Omental fat pad (tissue), 4 donors: ENCODE measurements around the gene CCT7. TPM values are rescaled to one million over a fixed set of nuclear protein-coding genes. Genes with fewer than 3 reads are reported as not detected.
"Not testable (repeated sequence)": the region's sequence is repeated elsewhere in the genome, so short reads cannot be mapped to it uniquely, and the experiment has no call there.

ENCODE experiments used
- ATAC-seq: fragments of 150-250 bp; one replicate; pipeline ENCODE4 v1.9.1; 2016; ENCODE audit warnings: mild to moderate bottlenecking, moderate library complexity; ENCODE audit not compliant: low FRiP score
- DNase-seq: peaks from one replicate; pipeline ENCODE4 v3.0.0-alpha.2; 2019; ENCODE audit warnings: low spot score
- CTCF ChIP-seq, 3 donors: fragments of 450-650 bp; IDR thresholded peaks; one replicate each; pipeline ENCODE4 v1.5.1; 2016 to 2017; ENCODE audit warnings: antibody characterized with exemption in 3 of 3, mild to moderate bottlenecking in 3 of 3, moderate library complexity in 2 of 3
- total RNA-seq, 4 donors: library from RNA; depleted of rRNA; stranded (reverse); fragments of >200 nt; gene quantifications; one replicate each; pipeline ENCODE4 v1.1.0, GENCODE V29; 2016

CCT7 gene
- 100 to 1,000 TPM; 187 to 208 (median 202) TPM for total RNA-seq

- no peak for TF ChIP-seq CTCF (IDR thresholded peaks at IDR 0.05)
- ATAC-seq (peak; percentile 75), DNase-seq (peak; percentile 59)
These were observed at the start of gene CCT7 for GRCh38 chr2:73233932-73234832. Gene CCT7 (plus strand): TSS chr2:73234308. CDS start chr2:73234379, 71 bp downstream.

DNA sequence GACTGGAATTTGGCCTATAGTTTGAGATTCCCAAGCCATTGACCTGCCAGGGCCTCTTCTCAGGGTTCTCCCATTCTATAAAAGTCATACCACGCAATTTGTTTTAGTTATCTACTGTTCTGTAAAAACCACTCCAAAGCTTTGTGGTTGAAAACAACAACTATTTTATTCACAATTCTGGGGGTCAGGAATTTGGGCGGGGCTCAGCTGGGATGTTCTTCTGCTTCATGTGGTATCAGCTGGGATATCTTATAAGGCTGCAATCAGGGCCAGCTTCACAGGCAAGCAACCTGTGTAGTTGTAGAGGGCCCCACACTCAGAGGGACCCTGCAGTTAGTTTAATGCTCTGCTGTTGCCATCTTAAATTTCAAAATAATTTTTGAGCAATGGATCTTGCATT, 48.1 kb upstream of the CCT7 start:
- no peak for TF ChIP-seq CTCF (IDR thresholded peaks at IDR 0.05)
- DNase-seq (no peak), ATAC-seq (no peak)

DNA sequence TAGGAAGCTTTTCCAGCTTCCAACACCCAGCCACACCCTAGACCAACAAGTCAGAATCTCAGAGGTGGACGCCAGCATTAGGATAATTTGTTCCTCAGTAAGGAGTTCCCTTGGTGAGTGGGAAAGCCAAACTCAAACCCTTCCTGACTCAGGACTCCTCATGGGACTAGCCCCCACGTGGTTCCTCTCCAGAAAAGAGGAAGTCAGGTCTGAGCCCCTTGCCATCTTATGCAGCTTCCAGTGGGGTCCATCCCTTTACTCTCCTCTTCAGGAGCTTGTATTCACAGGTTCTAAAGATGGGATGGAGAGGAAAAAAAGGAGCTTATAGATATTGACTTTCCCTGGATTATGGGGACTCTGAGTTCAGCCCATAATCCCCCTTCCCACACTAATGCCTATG, 46.6 kb upstream of the CCT7 start:
- DNase-seq: no peak
- ATAC-seq: no peak
- no peak for TF ChIP-seq CTCF (IDR thresholded peaks at IDR 0.05)

GRCh38 chr2:73197579-73197978, 36.5 kb upstream of the CCT7 start:
- DNase-seq: no peak
- TF ChIP-seq CTCF (IDR thresholded peaks at IDR 0.05): no peak
- ATAC-seq: no peak

GRCh38 chr2:73200281-73200680, 33.8 kb upstream of the CCT7 start:
- ATAC-seq, DNase-seq: not testable (repeated sequence)

GRCh38 chr2:73202156-73203054, 31.7 kb upstream of the CCT7 start, which contains the start of gene NOTO:
Gene NOTO (plus strand): TSS chr2:73202574. CDS start chr2:73202667, 93 bp downstream.
- TF ChIP-seq CTCF (IDR thresholded peaks at IDR 0.05): no peak
- DNase-seq: no peak
- peak; percentile 67 for ATAC-seq

DNA sequence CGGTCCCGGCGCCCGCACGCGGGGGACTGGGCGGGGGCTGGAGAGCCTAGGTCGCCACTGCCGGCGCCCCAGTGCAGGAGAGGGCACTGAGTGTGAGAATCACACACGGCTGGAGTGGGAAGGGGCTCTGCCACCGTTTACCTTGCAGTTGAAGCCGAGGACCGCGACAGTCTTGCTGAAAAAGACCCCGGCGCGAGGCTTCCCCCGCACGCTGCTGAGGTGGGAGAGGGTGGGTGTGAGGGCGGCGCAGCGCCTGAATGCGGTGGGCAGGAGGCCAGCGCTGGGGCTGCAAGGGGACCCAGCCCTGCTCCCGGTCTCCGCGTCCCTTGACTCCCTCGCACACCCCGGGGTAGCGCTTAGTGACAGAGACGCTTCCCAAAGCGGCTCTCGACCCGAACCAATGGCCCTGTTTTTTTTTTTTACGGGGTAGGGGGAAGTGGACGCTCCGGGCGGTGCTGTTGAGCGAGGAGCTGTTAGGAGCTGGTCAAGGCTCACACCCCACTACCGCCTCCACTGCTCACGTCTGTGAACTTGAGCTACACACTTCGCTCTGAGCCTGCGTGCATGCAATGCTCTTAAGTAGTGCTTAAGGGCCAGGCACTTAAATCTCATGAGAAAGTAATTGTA, 30.9 kb upstream of the CCT7 start:
- no peak for TF ChIP-seq CTCF (IDR thresholded peaks at IDR 0.05)
- DNase-seq (no peak), ATAC-seq (no peak)
